HUES6 (cell line): ENCODE results near the gene XYLT1.

Source experiments
- H3K27ac ChIP-seq: 2 replicates; pipeline ENCODE4 v1.7.0; 2013; ENCODE audit warnings: low read depth, mild to moderate bottlenecking, low read length, inconsistent platforms
- H3K27me3 ChIP-seq: 2 replicates; pipeline ENCODE4 v1.6.1; 2013; ENCODE audit warnings: low read length; ENCODE audit not compliant: control insufficient read depth, insufficient read depth
- H3K36me3 ChIP-seq: 2 replicates; pipeline ENCODE4 v1.6.1; 2013; ENCODE audit warnings: low read length; ENCODE audit not compliant: control insufficient read depth, insufficient read depth
- H3K4me1 ChIP-seq: 2 replicates; pipeline ENCODE4 v1.6.1; 2013; ENCODE audit warnings: low read length; ENCODE audit not compliant: control insufficient read depth, insufficient read depth
- H3K4me3 ChIP-seq: 2 replicates; pipeline ENCODE4 v1.5.1; 2013; ENCODE audit warnings: low read depth, low read length
- H3K9ac ChIP-seq: one replicate; pipeline ENCODE4 v1.6.1; 2013; ENCODE audit warnings: mild to moderate bottlenecking, low read length
- H3K9me3 ChIP-seq: 2 replicates; pipeline ENCODE4 v1.6.1; 2013; ENCODE audit warnings: low read depth, low read length; ENCODE audit not compliant: control insufficient read depth, insufficient read depth

XYLT1 gene

GRCh38 chr16:17294856-17295255, 175.9 kb downstream of the XYLT1 start:
- Histone ChIP-seq H3K9me3 (no peaks in the 10 kb centered on the region), H3K27me3 (no peaks in the 10 kb centered on the region), H3K4me3 (no peak overlapping the region), H3K27ac (no peak overlapping the region), H3K4me1 (peaks cover 13% of the 10 kb centered on the region), H3K9ac (no peak overlapping the region), H3K36me3 (no peaks in the 10 kb centered on the region)

- Histone ChIP-seq H3K27me3 (no peaks in the 10 kb centered on the region), H3K36me3 (no peaks in the 10 kb centered on the region), H3K9ac (no peak overlapping the region), H3K27ac (no peak overlapping the region), H3K4me1 (peaks cover 4% of the 10 kb centered on the region; the same call in 1 of the 2 replicates), H3K4me3 (no peak overlapping the region), H3K9me3 (no peaks in the 10 kb centered on the region)
These were observed 176.8 kb downstream of the XYLT1 start for GRCh38 chr16:17293813-17294558.

GRCh38 chr16:17291289-17291688, 179.5 kb downstream of the XYLT1 start:
- no peaks in the 10 kb centered on the region for H3K27me3 ChIP-seq
- H3K36me3 ChIP-seq = no peaks in the 10 kb centered on the region
- H3K4me3 ChIP-seq = no peak overlapping the region
- no peaks in the 10 kb centered on the region; the same call in 1 of the 2 replicates for H3K4me1 ChIP-seq
- H3K9ac ChIP-seq = no peak overlapping the region
- H3K9me3 ChIP-seq = no peaks in the 10 kb centered on the region
- no peak overlapping the region for H3K27ac ChIP-seq

- Histone ChIP-seq H3K36me3 (no peaks in the 10 kb centered on the region), H3K9me3 (no peaks in the 10 kb centered on the region), H3K27me3 (no peaks in the 10 kb centered on the region), H3K4me3 (no peak overlapping the region), H3K4me1 (no peaks in the 10 kb centered on the region), H3K9ac (no peak overlapping the region), H3K27ac (no peak overlapping the region)
These were observed 180.8 kb downstream of the XYLT1 start for GRCh38 chr16:17289674-17290635.

- Histone ChIP-seq H3K4me3 (no peak overlapping the region), H3K36me3 (no peaks in the 10 kb centered on the region), H3K27ac (no peak overlapping the region), H3K4me1 (no peaks in the 10 kb centered on the region), H3K9ac (no peak overlapping the region), H3K9me3 (no peaks in the 10 kb centered on the region), H3K27me3 (no peaks in the 10 kb centered on the region)
These were observed 181.7 kb downstream of the XYLT1 start for GRCh38 chr16:17289050-17289449.

GRCh38 chr16:17287166-17287800, 183.5 kb downstream of the XYLT1 start:
- H3K9ac ChIP-seq = no peak overlapping the region
- no peak overlapping the region for H3K27ac ChIP-seq
- no peak overlapping the region for H3K4me3 ChIP-seq
- H3K27me3 ChIP-seq = no peaks in the 10 kb centered on the region
- H3K9me3 ChIP-seq = no peaks in the 10 kb centered on the region
- H3K4me1 ChIP-seq = no peaks in the 10 kb centered on the region
- H3K36me3 ChIP-seq = no peaks in the 10 kb centered on the region

- Histone ChIP-seq H3K9ac (no peak overlapping the region), H3K9me3 (no peaks in the 10 kb centered on the region), H3K36me3 (no peaks in the 10 kb centered on the region), H3K4me1 (no peaks in the 10 kb centered on the region), H3K27ac (no peak overlapping the region), H3K27me3 (no peaks in the 10 kb centered on the region), H3K4me3 (no peak overlapping the region)
These were observed 184.3 kb downstream of the XYLT1 start for GRCh38 chr16:17286443-17286842.

GRCh38 chr16:17283016-17283415, 187.7 kb downstream of the XYLT1 start:
- no peaks in the 10 kb centered on the region for H3K36me3 ChIP-seq
- no peak overlapping the region for H3K27ac ChIP-seq
- 0 out of 2 replicates have a peak, but pooled peaks cover under 1% of the 10 kb centered on the region for H3K4me1 ChIP-seq
- no peaks in the 10 kb centered on the region for H3K9me3 ChIP-seq
- no peak overlapping the region for H3K4me3 ChIP-seq
- H3K27me3 ChIP-seq = no peaks in the 10 kb centered on the region
- H3K9ac ChIP-seq = no peak overlapping the region

- no peak overlapping the region for H3K4me3 ChIP-seq
- no peak overlapping the region for H3K9ac ChIP-seq
- H3K36me3 ChIP-seq = no peaks in the 10 kb centered on the region
- H3K9me3 ChIP-seq = no peaks in the 10 kb centered on the region
- no peak overlapping the region for H3K27ac ChIP-seq
- H3K4me1 ChIP-seq = 0 out of 2 replicates have a peak, but pooled peaks cover 4% of the 10 kb centered on the region
- no peaks in the 10 kb centered on the region for H3K27me3 ChIP-seq
These were observed 188.5 kb downstream of the XYLT1 start for GRCh38 chr16:17282247-17282646.

- H3K27me3 ChIP-seq = no peaks in the 10 kb centered on the region
- no peak overlapping the region for H3K9ac ChIP-seq
- H3K36me3 ChIP-seq = no peaks in the 10 kb centered on the region
- H3K27ac ChIP-seq = no peak overlapping the region
- no peak overlapping the region for H3K4me3 ChIP-seq
- H3K9me3 ChIP-seq = no peaks in the 10 kb centered on the region
- H3K4me1 ChIP-seq = 0 out of 2 replicates have a peak, but pooled peaks cover 4% of the 10 kb centered on the region
These were observed 189.7 kb downstream of the XYLT1 start for GRCh38 chr16:17281052-17281451.
